Measurements from ENCODE around the gene HSPB3.
A peak's percentile ranks its signal among the peaks of the same experiment; 100 is the strongest.
"Not testable (repeated sequence)": the region's sequence is repeated elsewhere in the genome, so short reads cannot be mapped to it uniquely, and the experiment has no call there.

HSPB3 gene

GRCh38 chr5:54457094-54457862, 1.8 kb downstream of the HSPB3 start:
- DNase-seq (ENCODE audit: low read depth) = peak; percentile 37

- DNase-seq (ENCODE audit: low read depth) = no peak
Measured at GRCh38 chr5:54458221-54458620, 2.7 kb downstream of the HSPB3 start.

GRCh38 chr5:54460181-54460919, 4.9 kb downstream of the HSPB3 start:
- DNase-seq (ENCODE audit: low read depth) = peak; percentile 32

GRCh38 chr5:54462281-54462680, 6.8 kb downstream of the HSPB3 start:
- DNase-seq (ENCODE audit: low read depth) = no peak

- no peak for DNase-seq (ENCODE audit: low read depth)
Measured at GRCh38 chr5:54463713-54464112, 8.2 kb downstream of the HSPB3 start.

- DNase-seq (ENCODE audit: low read depth) = no peak
Measured at GRCh38 chr5:54469622-54470021, 14.1 kb downstream of the HSPB3 start.

- peak; percentile 46 for DNase-seq (ENCODE audit: low read depth)
Measured at GRCh38 chr5:54470128-54470527, 14.6 kb downstream of the HSPB3 start.

- DNase-seq (ENCODE audit: low read depth) = peak; percentile 59
Measured at GRCh38 chr5:54470677-54471076, 15.2 kb downstream of the HSPB3 start.

- no peak for DNase-seq (ENCODE audit: low read depth)
Measured at GRCh38 chr5:54471398-54471797, 15.9 kb downstream of the HSPB3 start.

GRCh38 chr5:54476682-54477081, 21.2 kb downstream of the HSPB3 start:
- no peak for DNase-seq (ENCODE audit: low read depth)

- DNase-seq (ENCODE audit: low read depth) = no peak
Measured at GRCh38 chr5:54477941-54478478, 22.5 kb downstream of the HSPB3 start.

- no peak for DNase-seq (ENCODE audit: low read depth)
Measured at GRCh38 chr5:54480296-54480695, 24.8 kb downstream of the HSPB3 start.

GRCh38 chr5:54484219-54484894, 28.9 kb downstream of the HSPB3 start:
- no peak for DNase-seq (ENCODE audit: low read depth)

GRCh38 chr5:54485659-54486058, 30.2 kb downstream of the HSPB3 start:
- DNase-seq (ENCODE audit: low read depth) = not testable (repeated sequence)

GRCh38 chr5:54489648-54489979, 34.1 kb downstream of the HSPB3 start:
- not testable (repeated sequence) for DNase-seq (ENCODE audit: low read depth)

GRCh38 chr5:54491326-54491725, 35.8 kb downstream of the HSPB3 start:
- no peak for DNase-seq (ENCODE audit: low read depth)

- no peak for DNase-seq (ENCODE audit: low read depth)
Measured at GRCh38 chr5:54492178-54492577, 36.7 kb downstream of the HSPB3 start.

GRCh38 chr5:54495027-54495426, 39.5 kb downstream of the HSPB3 start:
- DNase-seq (ENCODE audit: low read depth) = no peak

Measured in GM04504 (cell line).